Coronary artery (tissue), 2 donors: Measurements from ENCODE around the gene PLEKHH3.

Experiments
- DNase-seq: peaks from one replicate; pipeline ENCODE4 v3.0.0-alpha.2; 2017; ENCODE audit warnings: low spot score
- H3K27ac ChIP-seq, 2 donors: fragments of 200-600 bp; sonication (generic); one replicate each; pipeline ENCODE4 v1.5.1; 2016 to 2019
- H3K4me3 ChIP-seq: fragments of 200-600 bp; sonication (generic); 2 replicates; pipeline ENCODE4 v1.5.1; 2016; ENCODE audit warnings: mild to moderate bottlenecking, moderate library complexity
- TF ChIP-seq, protein P1 (sequence below): fragments of 200-600 bp; sonication (generic); IDR thresholded peaks from one replicate; pipeline ENCODE4 v1.5.1; 2019; ENCODE audit warnings: antibody characterized with exemption

Gene PLEKHH3, protein sequence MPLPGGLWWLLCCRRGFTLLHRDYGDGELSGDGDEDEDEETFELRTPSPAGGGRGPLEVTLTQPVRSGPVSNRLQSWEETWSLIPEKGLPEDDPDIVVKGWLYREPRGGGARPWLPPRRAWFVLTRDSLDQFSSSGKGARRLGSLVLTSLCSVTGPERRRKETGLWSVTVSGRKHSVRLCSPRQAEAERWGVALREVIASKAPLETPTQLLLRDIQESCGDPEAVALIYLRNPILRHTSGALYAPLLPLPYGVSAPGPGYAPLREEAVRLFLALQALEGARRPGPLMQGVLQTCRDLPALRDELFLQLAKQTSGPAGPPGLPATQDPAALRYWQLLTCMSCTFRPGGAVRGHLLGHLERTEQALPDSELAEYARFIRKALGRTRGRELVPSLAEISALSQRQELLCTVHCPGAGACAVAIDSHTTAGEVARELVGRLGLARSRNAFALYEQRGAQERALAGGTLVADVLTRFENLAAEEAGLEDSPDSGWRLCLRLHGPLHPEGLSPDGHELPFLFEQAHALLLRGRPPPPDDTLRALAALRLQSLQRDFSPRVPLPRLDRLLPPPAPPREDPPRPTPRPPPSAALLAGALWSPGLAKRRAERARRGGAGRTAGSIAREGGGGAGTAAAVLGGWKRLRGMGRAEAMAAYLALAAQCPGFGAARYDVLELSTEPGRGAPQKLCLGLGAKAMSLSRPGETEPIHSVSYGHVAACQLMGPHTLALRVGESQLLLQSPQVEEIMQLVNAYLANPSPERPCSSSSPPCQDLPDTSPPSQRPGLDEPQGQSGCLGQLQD

DNA sequence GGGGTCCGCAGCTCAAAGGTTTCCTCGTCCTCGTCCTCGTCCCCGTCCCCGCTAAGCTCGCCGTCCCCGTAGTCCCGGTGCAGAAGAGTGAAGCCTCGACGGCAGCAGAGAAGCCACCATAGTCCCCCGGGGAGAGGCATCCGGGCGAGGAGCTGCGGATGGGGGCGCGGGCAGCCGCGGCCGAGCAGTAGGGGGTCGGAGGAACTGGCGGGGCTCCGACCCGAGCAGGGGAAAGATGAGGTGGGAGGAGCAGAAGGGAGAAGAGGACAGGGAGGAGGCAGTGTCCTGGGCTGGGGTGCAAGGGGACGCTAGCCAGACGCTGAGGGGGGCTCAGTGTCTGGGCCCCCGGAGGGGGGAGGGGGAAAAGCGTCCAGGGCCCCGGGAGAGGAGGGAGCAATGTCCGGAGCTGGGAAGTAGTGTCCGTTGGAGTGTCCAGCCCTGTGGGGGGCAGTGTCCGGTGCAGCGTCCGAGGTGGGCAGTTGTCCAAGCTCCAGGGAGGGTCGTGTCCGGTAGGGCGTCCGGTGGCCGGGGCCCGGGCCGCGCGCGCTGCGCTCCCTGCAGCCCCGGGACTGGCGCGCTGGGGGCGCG is at the start of gene PLEKHH3:
Gene PLEKHH3 (minus strand): TSS at position 571 of the 588 bp plus-strand sequence. CDS start 431 bp downstream, at position 140.
- TF ChIP-seq, protein P1, sequence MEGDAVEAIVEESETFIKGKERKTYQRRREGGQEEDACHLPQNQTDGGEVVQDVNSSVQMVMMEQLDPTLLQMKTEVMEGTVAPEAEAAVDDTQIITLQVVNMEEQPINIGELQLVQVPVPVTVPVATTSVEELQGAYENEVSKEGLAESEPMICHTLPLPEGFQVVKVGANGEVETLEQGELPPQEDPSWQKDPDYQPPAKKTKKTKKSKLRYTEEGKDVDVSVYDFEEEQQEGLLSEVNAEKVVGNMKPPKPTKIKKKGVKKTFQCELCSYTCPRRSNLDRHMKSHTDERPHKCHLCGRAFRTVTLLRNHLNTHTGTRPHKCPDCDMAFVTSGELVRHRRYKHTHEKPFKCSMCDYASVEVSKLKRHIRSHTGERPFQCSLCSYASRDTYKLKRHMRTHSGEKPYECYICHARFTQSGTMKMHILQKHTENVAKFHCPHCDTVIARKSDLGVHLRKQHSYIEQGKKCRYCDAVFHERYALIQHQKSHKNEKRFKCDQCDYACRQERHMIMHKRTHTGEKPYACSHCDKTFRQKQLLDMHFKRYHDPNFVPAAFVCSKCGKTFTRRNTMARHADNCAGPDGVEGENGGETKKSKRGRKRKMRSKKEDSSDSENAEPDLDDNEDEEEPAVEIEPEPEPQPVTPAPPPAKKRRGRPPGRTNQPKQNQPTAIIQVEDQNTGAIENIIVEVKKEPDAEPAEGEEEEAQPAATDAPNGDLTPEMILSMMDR = no peak
- peak within 1 kb of the TSS; percentile 92 to 98 for H3K27ac ChIP-seq
- H3K4me3 ChIP-seq = peak within 1 kb of the TSS; percentile 93
- no peak for DNase-seq

DNA sequence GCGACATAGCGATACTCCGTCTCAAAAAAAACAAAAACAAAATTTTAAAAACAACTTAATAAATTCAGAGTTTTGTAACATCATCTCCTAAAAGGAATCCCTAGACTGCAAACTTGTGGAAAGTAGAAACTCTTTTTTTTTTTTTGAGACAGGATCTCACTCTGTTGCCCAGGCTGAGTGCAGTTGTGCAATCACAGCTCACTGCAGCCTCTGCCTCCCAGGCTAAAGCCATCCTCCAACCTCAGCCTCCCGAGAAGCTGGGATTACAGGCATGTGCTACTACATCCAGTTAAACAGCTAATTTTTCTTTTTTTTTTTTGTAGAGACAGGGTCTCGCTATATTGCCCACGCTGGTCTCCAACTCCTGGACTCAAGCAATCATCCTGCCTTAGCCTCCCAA is 48.3 kb upstream of the PLEKHH3 start:
- no peak overlapping the region for H3K27ac ChIP-seq
- H3K4me3 ChIP-seq = no peak overlapping the region
- no peak for DNase-seq
- TF ChIP-seq, protein P1 = no peak

DNA sequence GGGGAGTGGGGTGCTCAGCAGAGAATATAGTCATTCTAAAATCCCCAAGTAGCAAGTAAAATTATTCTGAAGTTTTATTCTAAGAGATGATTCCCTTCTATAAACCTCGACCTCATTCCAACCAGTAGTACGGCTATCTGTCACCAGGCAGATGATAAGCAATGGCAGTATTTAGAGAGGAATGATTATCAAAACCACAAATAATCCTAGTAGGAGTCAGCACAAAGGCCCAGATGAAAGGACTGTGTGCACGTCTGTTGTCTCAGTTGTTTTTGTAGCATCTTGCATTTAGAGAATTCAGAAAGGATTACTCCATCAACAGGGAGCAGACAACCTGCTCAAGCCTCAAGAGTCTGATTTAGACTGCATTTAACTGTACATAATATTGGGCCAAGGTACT is 46.8 kb upstream of the PLEKHH3 start:
- no peak overlapping the region for H3K27ac ChIP-seq

DNA sequence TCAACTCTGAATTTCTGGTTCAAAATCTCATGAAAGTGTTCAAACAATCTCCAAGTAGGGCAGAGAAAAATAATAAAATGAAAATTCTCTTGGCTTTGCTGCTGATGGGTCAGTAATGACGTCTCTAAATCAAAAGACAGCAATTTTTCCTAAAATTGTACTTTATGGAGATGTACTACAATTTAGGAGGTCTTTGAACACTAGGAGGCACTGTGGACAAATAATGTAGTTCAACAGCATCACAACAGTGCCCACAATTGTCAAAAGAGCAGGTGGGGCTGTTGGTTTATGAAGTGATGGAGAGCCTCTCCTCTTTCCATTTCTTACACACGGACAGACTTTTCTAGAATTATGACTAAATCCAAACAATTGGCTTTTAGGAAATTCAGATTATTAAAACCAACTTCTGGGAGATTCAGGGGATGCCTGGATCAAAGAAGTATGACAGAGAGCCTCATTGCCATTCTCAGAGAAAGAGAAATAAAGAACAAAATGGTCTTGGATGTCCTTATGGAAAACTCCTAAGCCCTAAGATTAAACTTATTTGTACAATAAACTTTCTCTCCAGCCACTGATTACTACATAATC is 44.3 kb upstream of the PLEKHH3 start:
- Histone ChIP-seq H3K4me3 (no peak overlapping the region), H3K27ac (no peak overlapping the region)
- TF ChIP-seq, protein P1 = peak; percentile 33
- DNase-seq = no peak

More for the DNA sequence above, 46.8 kb upstream of the PLEKHH3 start:
- no peak overlapping the region for H3K4me3 ChIP-seq
- no peak for DNase-seq
- TF ChIP-seq, protein P1 = no peak

DNA sequence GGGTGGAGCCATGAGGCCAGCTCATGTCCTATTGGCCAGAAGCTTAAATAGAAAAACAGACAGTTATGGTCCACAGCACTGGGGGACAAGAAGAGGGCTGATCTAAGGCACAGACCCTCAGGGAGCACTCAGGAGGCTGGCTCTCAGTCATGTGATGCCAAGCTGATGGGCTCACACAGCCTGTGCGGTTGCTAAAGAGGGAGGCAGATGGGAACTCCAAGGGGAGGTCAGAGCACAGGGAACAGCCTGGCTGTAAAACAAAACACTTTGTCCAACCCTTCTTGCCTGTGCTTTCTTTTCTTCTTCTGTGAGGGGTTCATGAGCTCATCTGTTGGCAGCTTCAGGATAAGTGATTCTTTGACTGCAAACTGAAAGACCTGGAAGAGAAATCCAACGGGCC is 32.8 kb upstream of the PLEKHH3 start:
- Histone ChIP-seq H3K27ac (no peak overlapping the region), H3K4me3 (no peak overlapping the region)
- DNase-seq = no peak
- TF ChIP-seq, protein P1 = no peak

DNA sequence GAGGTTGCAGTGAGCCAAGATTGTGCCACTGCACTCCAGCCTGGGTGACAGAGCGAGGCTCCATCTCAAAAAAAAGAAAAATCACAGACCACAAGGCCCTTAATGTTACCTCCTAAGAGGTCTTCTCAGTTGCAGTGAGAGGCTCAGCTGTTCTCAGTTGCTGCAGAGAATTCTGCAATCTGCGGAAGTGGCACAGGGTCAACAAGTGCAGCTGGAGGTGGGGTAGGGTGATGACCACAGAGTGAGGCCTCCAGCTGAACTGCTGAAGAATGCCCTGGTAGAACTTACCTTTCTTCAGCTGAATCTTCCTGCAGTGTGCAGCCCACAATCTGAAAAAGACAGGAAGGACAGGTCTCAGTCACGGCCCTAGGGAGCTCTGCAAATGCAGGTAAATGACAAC is 31.8 kb upstream of the PLEKHH3 start:
- no peak overlapping the region for H3K27ac ChIP-seq
- TF ChIP-seq, protein P1 = no peak
- no peak overlapping the region for H3K4me3 ChIP-seq
- no peak for DNase-seq
